HEK293 (cell line): Measurements from ENCODE around the gene EME1.
A peak's percentile ranks its signal among the peaks of the same experiment; 100 is the strongest.

Experiments used
- CTCF ChIA-PET: fragments of 350-600 bp; formaldehyde crosslinking; extraction: SDS; loops from one replicate; lab custom pipeline; 2021; ENCODE audit warnings: antibody characterized with exemption; lab: Yijun Ruan, JAX
- POLR2A ChIA-PET: fragments of 300-600 bp; formaldehyde crosslinking; extraction: SDS; loops from one replicate; lab custom pipeline; 2020; ENCODE audit warnings: antibody characterized with exemption, inconsistent platforms; lab: Yijun Ruan, JAX
- H3K27ac ChIP-seq: fragments of 200-500 bp; sonication (Bioruptor generic); 2 replicates; pipeline ENCODE4 v1.5.1; 2014; ENCODE audit warnings: low read depth, low read length, control low read depth, inconsistent platforms; ENCODE audit errors: extremely low read depth
- H3K36me3 ChIP-seq, 2 experiments: fragments of 200-500 bp in 1 of 2; sonication (Bioruptor generic) in 1 of 2; 1 replicate in 1 of 2; 2 replicates in 1 of 2; pipeline ENCODE4 v1.5.1; 2014 to 2017; ENCODE audit warnings: inconsistent platforms in 2 of 2, low read length in 2 of 2; ENCODE audit not compliant: control insufficient read depth in 2 of 2, insufficient read depth in 1 of 2
- H3K4me1 ChIP-seq: fragments of 200-500 bp; sonication (Bioruptor generic); 2 replicates; pipeline ENCODE4 v1.5.1; 2014; ENCODE audit warnings: mild to moderate bottlenecking, low read length, inconsistent platforms; ENCODE audit not compliant: control insufficient read depth, insufficient read depth
- H3K4me3 ChIP-seq: 2 replicates; pipeline ENCODE4 v1.5.1; 2011; ENCODE audit warnings: low read depth, mild to moderate bottlenecking, control low read depth, low read length, moderate library complexity
- H3K9me3 ChIP-seq: fragments of 200-500 bp; sonication (Bioruptor generic); 2 replicates; pipeline ENCODE4 v1.5.1; 2014; ENCODE audit warnings: low read depth, low read length, inconsistent platforms; ENCODE audit not compliant: control insufficient read depth, insufficient read depth
- AEBP2 ChIP-seq: fragments of 450-650 bp; formaldehyde crosslinking; IDR thresholded peaks from 2 replicates; pipeline ENCODE4 v1.5.1; 2016; ENCODE audit warnings: missing biosample characterization, missing genetic modification characterization, borderline replicate concordance
- KLF16 ChIP-seq: fragments of 450-650 bp; formaldehyde crosslinking; IDR thresholded peaks from 2 replicates; pipeline ENCODE4 v1.5.1; 2017; ENCODE audit warnings: missing biosample characterization, missing genetic modification characterization
- MZF1 ChIP-seq: fragments of 450-650 bp; formaldehyde crosslinking; IDR thresholded peaks from 2 replicates; pipeline ENCODE4 v1.5.1; 2017; ENCODE audit warnings: missing biosample characterization, missing genetic modification characterization, borderline replicate concordance
- SCRT2 ChIP-seq: fragments of 450-650 bp; formaldehyde crosslinking; IDR thresholded peaks from 2 replicates; pipeline ENCODE4 v1.5.1; 2016; ENCODE audit warnings: missing biosample characterization, missing genetic modification characterization
- SP2 ChIP-seq: fragments of 450-650 bp; formaldehyde crosslinking; IDR thresholded peaks from 2 replicates; pipeline ENCODE4 v1.5.1; 2016; ENCODE audit warnings: missing biosample characterization, missing genetic modification characterization
- ZBTB20 ChIP-seq: fragments of 450-650 bp; formaldehyde crosslinking; IDR thresholded peaks from 2 replicates; pipeline ENCODE4 v1.5.1; 2016; ENCODE audit warnings: missing biosample characterization, missing genetic modification characterization
- ZBTB8A ChIP-seq: fragments of 450-650 bp; formaldehyde crosslinking; IDR thresholded peaks from 2 replicates; pipeline ENCODE4 v1.5.1; 2016; ENCODE audit warnings: missing biosample characterization, missing genetic modification characterization
- ZFP37 ChIP-seq: fragments of 450-650 bp; formaldehyde crosslinking; IDR thresholded peaks from 2 replicates; pipeline ENCODE4 v1.5.1; 2016; ENCODE audit warnings: missing biosample characterization, missing genetic modification characterization
- ZNF140 ChIP-seq: fragments of 450-650 bp; formaldehyde crosslinking; IDR thresholded peaks from 2 replicates; pipeline ENCODE4 v1.5.1; 2016; ENCODE audit warnings: missing biosample characterization, missing genetic modification characterization
- ZNF16 ChIP-seq: fragments of 450-650 bp; formaldehyde crosslinking; IDR thresholded peaks from 2 replicates; pipeline ENCODE4 v1.5.1; 2016; ENCODE audit warnings: low read depth, missing biosample characterization, missing genetic modification characterization
- ZNF362 ChIP-seq: fragments of 450-650 bp; formaldehyde crosslinking; IDR thresholded peaks from 2 replicates; pipeline ENCODE4 v1.5.1; 2016; ENCODE audit warnings: missing biosample characterization, missing genetic modification characterization
- ZNF596 ChIP-seq: fragments of 450-650 bp; IDR thresholded peaks from 2 replicates; pipeline ENCODE4 v1.5.0; 2018; ENCODE audit warnings: missing biosample characterization, mild to moderate bottlenecking, missing genetic modification characterization, moderate library complexity
- ZNF610 ChIP-seq: fragments of 450-650 bp; formaldehyde crosslinking; IDR thresholded peaks from 2 replicates; pipeline ENCODE4 v1.5.1; 2016; ENCODE audit warnings: missing biosample characterization, missing genetic modification characterization, borderline replicate concordance
- ZNF623 ChIP-seq: fragments of 450-650 bp; formaldehyde crosslinking; IDR thresholded peaks from 2 replicates; pipeline ENCODE4 v1.5.1; 2016; ENCODE audit warnings: missing biosample characterization, missing genetic modification characterization
- ZNF777 ChIP-seq: fragments of 450-650 bp; formaldehyde crosslinking; IDR thresholded peaks from 2 replicates; pipeline ENCODE4 v1.5.1; 2017; ENCODE audit warnings: missing biosample characterization, missing genetic modification characterization, borderline replicate concordance
- ZNF785 ChIP-seq: fragments of 450-650 bp; formaldehyde crosslinking; IDR thresholded peaks from 2 replicates; pipeline ENCODE4 v1.5.1; 2016; ENCODE audit warnings: missing biosample characterization, missing genetic modification characterization
- ZSCAN23 ChIP-seq: fragments of 450-650 bp; formaldehyde crosslinking; IDR thresholded peaks from 2 replicates; pipeline ENCODE4 v1.5.1; 2016; ENCODE audit warnings: missing biosample characterization, missing genetic modification characterization
- TF ChIP-seq, protein P1 (sequence below): fragments of 450-650 bp; formaldehyde crosslinking; IDR thresholded peaks from 2 replicates; pipeline ENCODE4 v1.5.1; 2017; ENCODE audit warnings: missing biosample characterization, missing genetic modification characterization
- TF ChIP-seq, protein P2 (sequence below): fragments of 450-650 bp; formaldehyde crosslinking; IDR thresholded peaks from 2 replicates; pipeline ENCODE4 v1.5.1; 2016; ENCODE audit warnings: missing biosample characterization, missing genetic modification characterization
- TF ChIP-seq, protein P3 (sequence below): fragments of 450-650 bp; IDR thresholded peaks from 2 replicates; pipeline ENCODE4 v1.5.1; 2018; ENCODE audit warnings: missing biosample characterization, mild to moderate bottlenecking, missing genetic modification characterization

The EME1 gene

DNA sequence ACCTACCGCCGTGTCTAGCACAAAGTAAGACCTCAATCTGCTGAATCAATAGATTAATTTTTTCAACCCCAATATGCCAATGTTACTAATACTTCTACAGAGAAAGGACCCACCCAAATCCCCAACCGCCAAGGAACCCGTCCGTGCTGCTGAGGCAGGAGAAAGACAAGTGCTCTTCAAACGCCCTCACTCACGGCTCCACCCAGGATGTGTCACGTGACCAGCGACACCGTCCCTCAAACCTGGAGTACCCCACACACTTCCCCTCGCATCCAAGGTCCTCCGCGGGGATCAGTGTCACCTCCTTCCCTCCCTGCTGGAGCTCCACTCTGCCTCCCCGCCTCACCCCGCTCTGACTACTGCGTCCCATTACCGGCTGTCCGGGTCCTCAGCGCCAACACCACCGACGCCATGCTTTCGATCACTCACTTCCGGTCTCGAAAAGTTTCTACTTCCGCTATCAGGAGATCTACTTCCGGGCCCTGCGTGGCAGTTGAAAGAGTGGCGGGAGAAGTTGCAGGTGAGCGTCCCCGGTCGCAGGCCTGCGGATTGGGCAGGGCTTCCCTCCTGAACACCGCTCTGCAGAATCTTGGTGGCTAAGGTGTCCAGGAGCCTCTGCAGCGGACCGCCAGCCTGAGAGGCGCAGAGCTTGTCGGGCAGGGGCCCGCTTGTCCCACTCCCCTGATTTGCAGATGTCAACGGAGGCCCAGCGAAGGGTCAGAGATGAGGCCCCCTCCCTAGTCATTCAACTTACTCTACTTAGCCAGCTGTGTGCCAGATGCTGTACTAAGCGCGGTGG, at the start of gene EME1, which contains the start of gene MRPL27 (continued):
- TF ChIP-seq, protein P1, sequence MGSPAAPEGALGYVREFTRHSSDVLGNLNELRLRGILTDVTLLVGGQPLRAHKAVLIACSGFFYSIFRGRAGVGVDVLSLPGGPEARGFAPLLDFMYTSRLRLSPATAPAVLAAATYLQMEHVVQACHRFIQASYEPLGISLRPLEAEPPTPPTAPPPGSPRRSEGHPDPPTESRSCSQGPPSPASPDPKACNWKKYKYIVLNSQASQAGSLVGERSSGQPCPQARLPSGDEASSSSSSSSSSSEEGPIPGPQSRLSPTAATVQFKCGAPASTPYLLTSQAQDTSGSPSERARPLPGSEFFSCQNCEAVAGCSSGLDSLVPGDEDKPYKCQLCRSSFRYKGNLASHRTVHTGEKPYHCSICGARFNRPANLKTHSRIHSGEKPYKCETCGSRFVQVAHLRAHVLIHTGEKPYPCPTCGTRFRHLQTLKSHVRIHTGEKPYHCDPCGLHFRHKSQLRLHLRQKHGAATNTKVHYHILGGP (tag by site-specific recombination): no peak
- TF ChIP-seq ZNF362 (tag by site-specific recombination): no peak
- TF ChIP-seq ZNF16: no peak
- peak; percentile 50; the same call in 1 of the 2 replicates for TF ChIP-seq ZBTB8A
- TF ChIP-seq ZNF623 (tag by site-specific recombination): peak; percentile 20; the same call in 1 of the 2 replicates
- no peak; the same call in 1 of the 2 replicates for TF ChIP-seq ZSCAN23
- TF ChIP-seq ZBTB20 (tag by site-specific recombination): peak; percentile 52; the same call in 1 of the 2 replicates
- no peak for TF ChIP-seq AEBP2
- TF ChIP-seq SP2 (tag by site-specific recombination): peak; percentile 92
- TF ChIP-seq SCRT2: no peak
- TF ChIP-seq ZNF777 (tag by site-specific recombination): peak; percentile 17; the same call in 1 of the 2 replicates
- no peak for TF ChIP-seq ZNF140 (tag by site-specific recombination)
- peak; percentile 72; the same call in 1 of the 2 replicates for TF ChIP-seq ZFP37
- TF ChIP-seq, protein P2, sequence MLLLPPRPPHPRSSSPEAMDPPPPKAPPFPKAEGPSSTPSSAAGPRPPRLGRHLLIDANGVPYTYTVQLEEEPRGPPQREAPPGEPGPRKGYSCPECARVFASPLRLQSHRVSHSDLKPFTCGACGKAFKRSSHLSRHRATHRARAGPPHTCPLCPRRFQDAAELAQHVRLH: peak; percentile 99
- TF ChIP-seq KLF16 (tag by site-specific recombination): peak; percentile 85

DNA sequence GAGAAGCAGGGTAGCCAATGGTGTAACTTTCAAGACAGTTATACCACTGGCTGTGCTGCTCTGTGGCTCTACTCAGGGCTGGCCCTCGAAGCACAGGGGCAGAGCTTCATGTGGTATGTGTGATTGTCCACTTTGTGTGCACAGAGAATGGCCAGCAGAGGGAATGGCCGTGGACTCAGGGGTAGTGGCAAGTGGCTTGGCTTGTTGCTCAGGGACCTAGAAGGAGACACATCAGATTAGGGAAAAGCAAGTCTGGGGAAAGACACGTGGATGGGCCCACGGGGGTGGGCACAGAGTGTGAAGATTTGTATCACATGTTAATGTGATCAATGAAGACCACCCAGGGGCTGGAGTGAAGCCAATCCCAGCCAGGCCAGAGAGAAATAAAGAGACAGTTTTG, 47.1 kb upstream of the EME1 start:
- ChIA-PET POLR2A (no interaction called here), CTCF (no interaction called here)

More for the DNA sequence above, 47.1 kb upstream of the EME1 start:
- H3K36me3 ChIP-seq: no peaks in the 10 kb centered on the region
- no peaks in the 10 kb centered on the region for H3K9me3 ChIP-seq
- no peak for TF ChIP-seq MZF1
- no peak for TF ChIP-seq ZNF785 (tag by site-specific recombination)
- no peak for TF ChIP-seq ZNF610 (tag by site-specific recombination)
- no peak for TF ChIP-seq ZNF596 (tag by site-specific recombination)
- TF ChIP-seq, protein P3, sequence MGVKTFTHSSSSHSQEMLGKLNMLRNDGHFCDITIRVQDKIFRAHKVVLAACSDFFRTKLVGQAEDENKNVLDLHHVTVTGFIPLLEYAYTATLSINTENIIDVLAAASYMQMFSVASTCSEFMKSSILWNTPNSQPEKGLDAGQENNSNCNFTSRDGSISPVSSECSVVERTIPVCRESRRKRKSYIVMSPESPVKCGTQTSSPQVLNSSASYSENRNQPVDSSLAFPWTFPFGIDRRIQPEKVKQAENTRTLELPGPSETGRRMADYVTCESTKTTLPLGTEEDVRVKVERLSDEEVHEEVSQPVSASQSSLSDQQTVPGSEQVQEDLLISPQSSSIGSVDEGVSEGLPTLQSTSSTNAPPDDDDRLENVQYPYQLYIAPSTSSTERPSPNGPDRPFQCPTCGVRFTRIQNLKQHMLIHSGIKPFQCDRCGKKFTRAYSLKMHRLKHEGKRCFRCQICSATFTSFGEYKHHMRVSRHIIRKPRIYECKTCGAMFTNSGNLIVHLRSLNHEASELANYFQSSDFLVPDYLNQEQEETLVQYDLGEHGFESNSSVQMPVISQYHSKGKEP (tag by site-specific recombination): no peak
- TF ChIP-seq, all 188 proteins: peak for 0
- H3K4me1 ChIP-seq: no peaks in the 10 kb centered on the region
- H3K4me3 ChIP-seq: no peak overlapping the region
- no peak overlapping the region for H3K27ac ChIP-seq
